Fibroblast of lung (primary cell): ENCODE measurements around the gene KLHL17.
A peak's percentile ranks its signal among the peaks of the same experiment; 100 is the strongest.

Experiments used
- CTCF ChIP-seq, 2 donors: IDR thresholded peaks in 1 of 2; conservative IDR thresholded peaks in 1 of 2; 1 replicate in 1 of 2; 2 replicates in 1 of 2; pipeline ENCODE4 v1.5.1; 2011 to 2012; ENCODE audit warnings: low read length in 2 of 2, control low read depth in 1 of 2, inconsistent platforms in 1 of 2, low read depth in 1 of 2, mild to moderate bottlenecking in 1 of 2
- EZH2 ChIP-seq: IDR thresholded peaks from 2 replicates; pipeline ENCODE4 v1.5.1; 2012; ENCODE audit warnings: low read length, control low read depth, mild to moderate bottlenecking; ENCODE audit errors: missing control alignments

GRCh38 chr1:924656-925560, 35.5 kb upstream of the KLHL17 start:
- TF ChIP-seq CTCF (conservative IDR thresholded peaks at IDR 0.05 in 1 of 2, IDR thresholded peaks at IDR 0.05 in 1 of 2; ENCODE audit: low read depth in 1 of 2, low read length in 2 of 2) (no peak), EZH2 (peak; percentile 84)
